Measurements from ENCODE around the gene THSD4.

GRCh38 chr15:71484080-71484479 lies 368.8 kb downstream of the THSD4 start:
- no peak for TF ChIP-seq CTCF (IDR thresholded peaks at IDR 0.05)
- no peak for TF ChIP-seq POLR2A (IDR thresholded peaks at IDR 0.05)
- TF ChIP-seq EP300 (IDR thresholded peaks at IDR 0.05), result no peak
- TF ChIP-seq POLR2AphosphoS5 (IDR thresholded peaks at IDR 0.05), result no peak

Measured in upper lobe of left lung (tissue), 4 donors.